GM10847 (cell line): Measurements from ENCODE around the gene MAX.

Source experiments
- POLR2A ChIP-seq: IDR thresholded peaks from 2 replicates; pipeline ENCODE4 v1.6.1; 2011; ENCODE audit not compliant: insufficient read length; ENCODE audit errors: extremely low read depth

The MAX gene

GRCh38 chr14:65092349-65092748 is 10.0 kb downstream of the MAX start:
- no peak for TF ChIP-seq POLR2A

GRCh38 chr14:65084554-65085505 is 17.5 kb downstream of the MAX start:
- no peak for TF ChIP-seq POLR2A

- TF ChIP-seq POLR2A = no peak
These were observed 19.4 kb downstream of the MAX start for GRCh38 chr14:65082930-65083329.

- TF ChIP-seq POLR2A = no peak
These were observed 21.2 kb downstream of the MAX start for GRCh38 chr14:65080960-65081747.

- TF ChIP-seq POLR2A = no peak
These were observed 22.5 kb downstream of the MAX start for GRCh38 chr14:65079768-65080167.

- TF ChIP-seq POLR2A = no peak
These were observed 23.1 kb downstream of the MAX start for GRCh38 chr14:65079201-65079600.

- no peak for TF ChIP-seq POLR2A
These were observed 25.0 kb downstream of the MAX start for GRCh38 chr14:65077318-65077717.

- TF ChIP-seq POLR2A = no peak
These were observed 26.5 kb downstream of the MAX start for GRCh38 chr14:65075628-65076325.

GRCh38 chr14:65074449-65075150 is 27.7 kb downstream of the MAX start:
- no peak for TF ChIP-seq POLR2A

- TF ChIP-seq POLR2A = no peak
These were observed 28.6 kb downstream of the MAX start for GRCh38 chr14:65073605-65074201.

- TF ChIP-seq POLR2A = no peak
These were observed 29.4 kb downstream of the MAX start for GRCh38 chr14:65072937-65073336.

GRCh38 chr14:65072256-65072655 is 30.1 kb downstream of the MAX start:
- TF ChIP-seq POLR2A = no peak

GRCh38 chr14:65071544-65071943 is 30.8 kb downstream of the MAX start:
- no peak for TF ChIP-seq POLR2A

GRCh38 chr14:65070471-65070976 is 31.8 kb downstream of the MAX start:
- TF ChIP-seq POLR2A = no peak
